ENCODE measurements around the gene MPIG6B.

- TF ChIP-seq EZH2 (IDR thresholded peaks at IDR 0.05; ENCODE audit: insufficient read depth, low read length): no peak
- no peak for TF ChIP-seq CTCF (IDR thresholded peaks at IDR 0.05; ENCODE audit: insufficient read depth, low read depth, low read length)
Observed at GRCh38 chr6:31734821-31735406, 11.7 kb downstream of the MPIG6B start.
